ENCODE results near the gene TPPP2.

DNA sequence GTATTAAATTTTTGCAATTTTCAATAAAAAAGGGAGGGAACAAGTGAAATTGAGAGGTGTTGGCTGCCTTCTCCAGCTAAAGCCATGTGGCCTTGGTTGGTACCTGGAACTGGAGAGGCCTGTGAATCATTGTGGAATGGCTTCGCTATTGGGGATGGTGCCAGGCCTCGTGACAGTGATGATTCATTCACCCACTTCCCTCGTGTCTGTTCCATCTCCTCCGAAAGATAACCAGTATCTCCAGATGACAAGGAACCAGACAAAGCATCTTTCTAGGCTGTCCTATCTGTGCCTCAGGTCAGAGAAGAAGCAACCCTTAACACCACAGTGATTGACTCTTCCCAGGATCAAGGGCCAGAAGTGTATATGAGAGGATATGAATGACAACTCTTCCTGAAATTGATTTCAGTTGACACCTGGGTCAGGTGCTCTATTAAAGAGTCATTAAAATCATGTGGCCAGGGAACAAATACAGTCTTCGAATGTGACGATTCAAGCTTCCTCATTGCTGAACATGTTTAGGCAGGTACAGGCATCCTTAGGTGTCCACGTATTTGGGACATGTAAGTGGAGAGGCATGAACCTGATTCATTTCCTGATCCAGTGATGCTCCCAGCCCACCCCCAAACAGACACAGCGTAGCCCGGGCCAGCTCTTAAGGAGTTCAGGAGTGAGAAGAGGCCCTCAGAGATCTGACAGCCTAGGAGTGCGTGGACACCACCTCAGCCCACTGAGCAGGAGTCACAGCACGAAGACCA, 11.8 kb downstream of the TPPP2 start, which contains the start of gene RNASE7:
- no peak for TF ChIP-seq NFATC3 (IDR thresholded peaks at IDR 0.05)
- no peak for TF ChIP-seq MAFG (tag; conservative IDR thresholded peaks at IDR 0.05)

All from K562 (cell line).